GM21825 (cell line): ENCODE results near the gene TMEM167A.

Source experiments
- ATAC-seq: cut with Tn5 transposase; IDR thresholded peaks from one replicate; pipeline ENCODE4 v1.9.1; 2021; ENCODE audit warnings: mild to moderate bottlenecking, moderate library complexity; ENCODE audit not compliant: unreplicated experiment

TMEM167A gene

DNA sequence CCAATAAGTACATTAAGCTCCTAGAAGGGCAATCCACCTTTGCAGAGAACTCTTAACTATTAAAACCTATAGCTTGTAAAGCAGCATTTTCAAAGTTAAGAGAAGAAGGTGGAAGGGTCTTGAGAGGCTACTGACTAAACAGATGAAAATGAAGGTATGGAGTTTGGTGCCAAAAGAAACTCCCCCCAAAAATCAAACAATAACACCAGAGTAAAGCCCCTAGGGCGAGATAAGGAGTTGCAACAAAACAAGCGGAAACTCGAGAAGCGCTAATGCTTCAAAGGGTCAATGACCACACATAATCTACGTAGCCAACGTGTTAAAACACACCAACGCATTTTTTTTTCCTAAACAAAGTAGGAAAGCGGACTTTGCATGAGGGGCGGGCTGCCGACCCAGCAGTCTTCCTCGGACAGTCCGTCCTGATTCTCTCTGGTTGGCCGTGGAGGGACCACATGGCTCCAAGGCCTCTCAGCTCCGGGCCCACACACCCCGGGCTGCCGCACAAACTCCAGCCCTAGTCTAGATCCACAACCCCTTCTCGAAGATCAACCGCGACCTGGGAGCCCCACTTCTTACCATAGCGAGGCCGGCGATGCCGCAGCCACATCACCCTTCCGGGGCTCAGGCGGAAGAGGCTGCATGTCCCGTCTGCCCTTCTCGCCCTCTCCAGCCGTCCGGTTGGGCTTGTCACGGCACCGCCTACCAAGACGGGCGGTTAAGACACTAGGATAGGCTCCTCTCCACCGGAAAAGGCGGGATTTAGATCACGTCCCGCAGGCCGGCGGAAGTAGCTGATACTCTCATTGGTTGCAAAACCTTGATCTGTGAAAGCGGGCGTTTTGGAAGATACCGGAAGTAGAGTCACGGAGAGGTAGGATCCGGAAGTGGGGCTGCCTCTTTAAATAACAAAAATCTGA, at the start of gene TMEM167A, which contains the start of gene XRCC4:
Gene TMEM167A (minus strand): TSS at position 653 of the 920 bp plus-strand sequence. CDS start 71 bp downstream, at position 582.
Gene XRCC4 (plus strand): TSS at position 806 of the 920 bp plus-strand sequence. CDS start 27,373 bp downstream, outside the sequence.
- peak; percentile 99 for ATAC-seq

DNA sequence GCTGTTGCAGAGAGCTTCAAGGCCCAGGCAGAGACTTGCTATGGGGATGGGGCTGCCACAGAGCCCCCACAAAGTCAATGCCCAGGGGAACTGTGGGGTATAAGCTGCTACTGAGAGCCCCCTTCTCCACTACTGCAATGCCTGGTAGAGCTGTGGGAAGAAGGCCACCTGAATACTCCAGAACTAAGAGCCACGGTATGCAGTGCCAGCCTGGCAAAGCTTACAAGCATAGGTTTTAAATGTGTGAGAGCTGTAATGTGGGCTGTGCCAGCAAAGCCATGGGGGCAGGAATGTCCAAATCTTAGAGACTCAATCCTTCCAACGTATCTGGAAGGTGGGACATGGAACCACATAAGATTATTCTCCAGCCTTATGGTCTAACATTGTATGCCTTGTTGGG, 49.3 kb upstream of the TMEM167A start:
- no peak for ATAC-seq

- no peak for ATAC-seq
Measured at GRCh38 chr5:83125560-83125959, 48.4 kb upstream of the TMEM167A start.

DNA sequence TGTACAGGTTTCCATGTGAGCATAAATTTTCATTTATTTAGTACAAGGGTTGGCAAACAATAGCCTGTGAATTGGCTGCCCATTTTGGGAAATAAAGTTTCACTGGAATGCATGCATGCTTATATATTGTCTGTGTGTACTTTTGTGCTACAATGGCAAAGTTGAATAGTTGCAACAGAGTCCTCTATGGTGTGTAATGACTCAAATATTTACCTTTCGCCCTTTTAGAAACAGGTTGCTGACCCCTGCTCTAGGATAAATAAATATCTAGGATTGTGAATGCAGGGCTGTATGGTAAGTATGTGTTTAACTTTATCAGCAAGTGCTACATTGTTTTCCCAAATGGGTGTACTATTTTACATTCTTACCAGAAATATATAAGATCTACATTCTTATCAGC, 47.4 kb upstream of the TMEM167A start:
- no peak for ATAC-seq

DNA sequence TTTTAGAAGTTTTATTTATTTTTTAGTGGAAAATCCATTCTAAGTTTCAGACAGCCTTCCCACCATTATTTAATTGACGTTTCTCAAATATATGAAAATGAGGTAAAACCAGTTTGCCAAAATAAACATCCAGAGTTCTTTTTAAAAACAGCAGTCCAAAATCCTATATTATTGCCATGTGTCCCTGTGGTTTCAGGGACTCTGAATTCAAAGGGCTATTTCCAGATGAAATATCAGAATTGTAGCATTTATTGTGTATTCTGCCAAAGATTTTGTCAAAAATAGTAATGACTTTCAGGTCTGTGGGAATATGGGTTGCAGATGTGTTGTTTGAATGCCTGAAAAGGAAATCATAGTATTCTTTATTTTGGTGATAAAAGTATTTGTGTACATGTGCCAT, 41.8 kb upstream of the TMEM167A start:
- no peak for ATAC-seq

- no peak for ATAC-seq
Measured at GRCh38 chr5:83118471-83118870, 41.3 kb upstream of the TMEM167A start.

DNA sequence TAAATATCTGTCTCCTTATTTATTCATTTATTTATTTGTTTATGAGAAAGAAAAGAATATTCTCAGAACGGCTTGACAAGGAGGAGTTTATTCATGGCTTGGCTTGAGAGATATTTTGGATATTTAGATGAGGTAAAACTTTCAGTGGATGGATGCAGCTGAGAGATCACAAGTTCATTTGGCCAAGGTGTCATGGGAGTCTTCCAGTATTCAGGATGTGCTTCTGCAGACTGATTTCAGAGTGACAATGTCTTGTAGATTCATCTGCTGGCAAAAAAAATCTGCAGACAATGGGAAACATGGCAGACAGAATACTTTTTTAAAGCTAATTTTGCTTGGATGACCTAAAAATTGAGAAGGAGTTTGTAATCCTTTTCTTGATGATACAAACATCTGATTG, 38.6 kb upstream of the TMEM167A start:
- ATAC-seq, result no peak

GRCh38 chr5:83109380-83109779, 32.2 kb upstream of the TMEM167A start:
- ATAC-seq, result no peak

GRCh38 chr5:83107692-83108420, 30.7 kb upstream of the TMEM167A start:
- ATAC-seq, result no peak

GRCh38 chr5:83104021-83104420, 26.8 kb upstream of the TMEM167A start:
- no peak for ATAC-seq

DNA sequence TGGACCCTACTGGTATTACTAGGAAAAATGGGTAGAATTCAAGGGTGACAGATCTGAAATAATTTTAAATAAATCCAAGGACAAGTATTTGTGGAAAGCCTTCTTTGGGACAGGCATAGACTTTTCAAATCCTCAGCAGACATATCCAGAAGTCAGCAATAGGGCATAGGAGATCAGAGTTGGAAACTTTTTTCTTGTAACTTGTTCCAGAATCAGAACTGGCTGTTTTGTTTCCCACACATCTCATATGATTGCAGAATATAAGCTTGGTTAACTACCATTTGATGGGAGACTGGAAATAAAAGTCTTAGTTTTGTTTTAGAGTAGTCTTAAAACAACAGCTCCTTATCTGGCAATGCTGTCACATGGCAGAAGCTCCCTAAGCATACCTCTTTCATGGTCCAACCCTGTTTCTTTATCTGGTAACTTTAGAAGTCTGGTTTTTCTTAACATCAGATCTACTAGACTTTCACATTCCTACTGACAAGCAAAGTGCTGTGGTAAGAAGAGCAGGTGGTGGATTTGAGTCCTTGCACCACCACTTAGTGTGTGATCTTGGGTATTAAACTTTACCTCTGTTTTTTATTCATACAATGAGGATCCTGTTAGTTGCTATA, 25.3 kb upstream of the TMEM167A start:
- no peak for ATAC-seq

DNA sequence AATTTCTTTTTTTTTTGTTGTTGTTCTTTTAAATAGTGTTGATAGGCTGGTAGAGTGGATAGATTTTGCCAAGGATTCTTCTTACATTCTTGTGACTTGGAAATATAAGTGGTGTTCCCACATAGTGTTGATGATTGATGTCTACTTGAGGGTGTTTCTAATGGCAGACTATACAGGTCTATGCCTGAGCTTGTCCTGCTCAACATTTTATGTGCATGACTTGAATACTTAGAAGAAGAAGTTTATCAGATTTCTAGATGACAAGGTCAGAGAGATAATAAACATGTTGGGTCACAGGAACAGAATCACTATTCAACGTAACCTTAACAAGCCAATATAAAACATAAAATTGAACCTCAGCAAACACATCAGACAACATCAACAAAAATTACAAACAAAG, 24.3 kb upstream of the TMEM167A start:
- ATAC-seq, result no peak

DNA sequence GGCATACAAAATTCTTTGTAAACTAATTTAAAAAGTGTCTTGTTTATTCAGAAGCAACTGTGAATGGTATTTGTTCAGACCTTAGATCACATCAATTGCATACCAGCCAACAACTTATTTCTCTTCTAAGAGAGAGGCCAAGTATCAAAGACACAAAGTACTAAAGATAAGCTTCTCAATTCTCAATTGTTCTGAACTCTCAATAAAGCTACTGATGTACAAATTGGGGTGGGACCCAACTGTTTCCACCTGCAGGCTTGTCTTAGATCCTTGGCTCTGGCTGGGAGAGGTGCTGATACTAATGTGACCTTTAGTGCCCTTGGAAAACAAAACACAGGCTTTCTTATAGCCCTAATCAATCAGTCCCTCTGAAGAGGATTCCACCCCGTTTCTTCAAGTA, 22.3 kb upstream of the TMEM167A start:
- no peak for ATAC-seq

DNA sequence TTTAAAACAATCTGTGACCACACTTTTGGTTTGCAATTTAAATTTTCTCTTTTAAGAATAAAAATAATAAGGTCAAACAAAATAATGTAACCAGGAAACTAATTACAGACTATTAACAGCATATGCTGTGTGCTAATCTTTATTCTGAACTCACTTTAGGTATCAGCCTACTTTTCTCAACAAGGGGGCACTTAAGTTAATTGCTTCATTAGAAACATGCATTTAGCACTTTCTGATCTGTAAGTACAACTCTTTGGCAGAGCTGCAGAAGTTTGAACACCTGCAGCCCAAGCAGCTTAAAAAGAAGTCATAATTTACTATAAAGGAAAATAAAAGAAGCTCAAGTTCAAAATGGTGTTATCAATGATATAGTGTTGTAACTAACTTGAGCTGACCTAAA, 21.8 kb upstream of the TMEM167A start:
- no peak for ATAC-seq

DNA sequence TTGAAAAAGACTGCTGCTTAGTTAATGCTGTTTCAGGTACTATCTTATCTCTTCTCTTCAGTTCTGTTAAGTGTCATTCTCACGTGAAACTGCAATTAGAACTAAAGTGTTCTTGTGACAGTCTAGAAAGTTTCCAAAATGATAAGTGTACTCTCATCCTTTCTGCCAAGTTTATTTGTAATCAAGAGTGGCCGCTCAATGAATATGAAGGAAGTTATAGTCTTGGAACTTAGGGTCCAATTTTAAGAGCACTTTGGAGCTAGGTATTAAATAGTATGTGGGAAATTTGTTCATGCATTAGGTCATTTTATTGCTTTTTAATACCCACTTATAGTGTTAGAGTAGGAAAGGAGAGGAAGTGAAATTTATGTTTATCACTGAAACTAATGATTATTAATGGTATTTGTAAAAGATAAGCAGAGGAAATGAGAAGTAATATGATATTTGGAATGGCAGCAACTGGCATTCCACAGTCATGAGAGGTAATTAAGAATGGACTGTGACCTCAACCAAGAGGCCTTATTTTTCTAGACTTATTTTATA, 20.6 kb upstream of the TMEM167A start:
- no peak for ATAC-seq

DNA sequence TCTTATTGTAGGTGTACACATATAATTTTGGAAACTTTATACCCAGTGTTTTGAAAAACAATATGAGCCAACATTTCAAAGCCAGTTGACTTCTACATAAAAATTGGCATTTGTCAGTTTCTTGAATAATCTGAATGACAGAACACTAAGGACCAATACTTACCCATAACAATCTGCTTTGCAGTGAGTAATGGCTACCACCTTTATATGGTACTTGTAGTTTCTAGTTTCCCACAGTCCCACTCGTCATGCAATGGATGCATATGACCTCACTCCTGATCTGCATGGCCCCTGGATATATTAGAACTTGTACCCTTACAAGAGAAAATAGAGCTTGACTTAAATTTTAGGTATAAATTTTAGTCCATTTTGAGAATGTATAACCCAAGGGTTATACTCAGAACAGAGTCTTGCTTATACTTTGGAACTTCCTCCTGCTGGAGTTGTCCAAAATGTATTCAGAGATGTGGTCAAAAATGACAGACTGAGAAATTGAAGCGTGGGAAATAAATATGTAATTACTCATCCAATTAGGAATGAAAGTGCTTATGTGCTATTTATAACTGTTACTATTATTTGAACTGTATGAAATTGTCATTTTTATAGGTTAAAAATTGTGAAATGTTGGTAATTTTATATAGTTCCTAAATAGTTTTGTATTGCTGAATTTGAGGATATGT, 19.6 kb upstream of the TMEM167A start:
- no peak for ATAC-seq

DNA sequence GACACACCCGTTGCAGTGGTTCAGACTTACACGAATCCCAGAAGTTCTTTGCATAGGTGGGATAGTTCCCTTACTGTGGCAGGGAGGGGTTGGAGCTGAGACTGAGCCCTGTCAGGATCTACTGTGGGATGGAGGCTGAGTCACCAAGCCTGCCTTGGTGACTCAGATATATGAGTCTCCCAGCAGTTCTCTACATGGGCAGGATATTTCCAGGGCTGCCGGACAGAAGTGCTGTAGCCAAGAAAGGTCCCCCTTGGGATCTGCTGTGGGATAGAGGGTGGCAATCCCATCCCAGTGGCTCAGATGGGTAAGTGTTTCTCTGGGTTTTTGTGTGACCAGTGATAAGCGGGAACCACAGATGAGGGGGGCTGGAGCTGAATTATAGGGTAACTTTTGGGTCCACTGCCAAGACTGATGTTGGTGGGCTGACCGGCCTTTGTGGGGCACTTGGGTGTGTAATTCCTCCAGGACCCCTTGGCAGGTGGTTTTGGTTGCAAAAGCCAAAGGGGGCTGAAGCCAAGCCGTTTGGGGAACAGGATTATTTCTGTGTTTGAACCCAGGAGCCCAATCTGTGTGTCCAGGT, 18.9 kb upstream of the TMEM167A start:
- no peak for ATAC-seq

GRCh38 chr5:83095163-83095956, 18.2 kb upstream of the TMEM167A start:
- ATAC-seq, result no peak

DNA sequence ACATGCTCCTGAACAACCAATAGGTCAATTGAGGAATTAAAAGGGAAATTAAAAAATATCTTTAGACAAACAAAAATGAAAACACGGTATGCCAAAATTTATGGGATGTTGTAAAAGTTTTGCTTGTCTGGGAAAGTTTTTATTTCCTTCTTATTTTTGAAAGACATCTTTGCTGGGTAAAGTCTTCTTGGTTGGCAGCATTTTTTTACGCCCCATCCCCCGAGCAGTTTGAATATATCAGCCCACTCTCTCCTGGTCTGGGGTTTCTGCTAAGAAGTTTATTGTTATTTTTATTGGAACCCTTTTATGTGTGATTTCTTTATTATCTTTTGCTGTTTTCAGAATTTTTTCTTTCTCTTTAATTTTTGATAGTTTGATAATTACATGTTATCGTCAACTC, 16.5 kb upstream of the TMEM167A start:
- no peak for ATAC-seq
